HS-5 (cell line): Measurements from ENCODE around the gene PTPRA.

ENCODE experiments used
- DNase-seq: peaks from one replicate; pipeline ENCODE4 v3.0.0-alpha.2; 2012; ENCODE audit warnings: low read depth

Gene PTPRA

GRCh38 chr20:2858591-2858990 is 14.7 kb upstream of the PTPRA start:
- DNase-seq, result no peak

- DNase-seq, result no peak
Observed at GRCh38 chr20:2859330-2860121, 13.8 kb upstream of the PTPRA start.

GRCh38 chr20:2864626-2865025 is 8.7 kb upstream of the PTPRA start:
- DNase-seq, result no peak

- no peak for DNase-seq
Observed at GRCh38 chr20:2865101-2865500, 8.2 kb upstream of the PTPRA start.

DNA sequence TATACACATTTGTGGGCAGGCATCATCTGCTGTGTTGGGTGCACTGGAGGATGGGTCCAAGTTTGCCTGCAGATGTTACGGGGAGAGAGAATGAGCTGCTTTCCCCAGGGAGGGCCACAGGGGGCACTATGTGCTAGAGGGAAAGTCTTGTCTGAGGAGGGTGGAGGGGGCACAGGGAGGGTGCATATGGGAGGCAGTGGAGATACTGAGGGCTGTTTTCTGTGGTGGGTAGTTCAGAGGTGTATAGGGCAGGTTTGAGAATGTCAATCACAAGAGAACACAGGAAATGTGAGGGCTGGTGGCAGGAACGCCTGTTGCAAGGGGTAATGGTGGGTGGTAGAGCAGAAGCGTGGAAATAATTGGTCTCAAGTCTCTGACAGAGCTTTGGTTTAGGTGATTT is 7.7 kb upstream of the PTPRA start:
- DNase-seq, result no peak

GRCh38 chr20:2866236-2866635 is 7.0 kb upstream of the PTPRA start:
- no peak for DNase-seq

GRCh38 chr20:2867081-2867864 is 6.0 kb upstream of the PTPRA start:
- DNase-seq, result no peak

DNA sequence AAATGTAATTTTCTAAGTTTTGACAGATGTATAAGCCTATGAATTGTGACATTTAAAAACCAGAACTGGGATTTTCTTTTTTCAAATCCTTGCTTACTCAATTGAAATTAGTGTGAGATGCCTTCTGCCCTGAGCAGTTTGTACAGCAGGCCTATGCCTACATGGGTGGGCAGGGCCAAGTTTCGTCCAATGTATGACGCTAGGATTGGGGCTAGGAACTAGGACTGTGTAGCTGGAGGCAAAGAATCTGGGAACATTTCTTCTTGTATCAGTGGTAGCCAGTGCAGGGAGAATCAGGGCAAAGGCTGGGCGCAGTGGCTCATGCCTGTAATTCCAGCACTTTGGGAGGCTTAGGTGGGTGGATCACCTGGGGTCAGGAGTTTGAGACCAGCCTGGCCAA is 3.9 kb upstream of the PTPRA start:
- DNase-seq, result no peak

DNA sequence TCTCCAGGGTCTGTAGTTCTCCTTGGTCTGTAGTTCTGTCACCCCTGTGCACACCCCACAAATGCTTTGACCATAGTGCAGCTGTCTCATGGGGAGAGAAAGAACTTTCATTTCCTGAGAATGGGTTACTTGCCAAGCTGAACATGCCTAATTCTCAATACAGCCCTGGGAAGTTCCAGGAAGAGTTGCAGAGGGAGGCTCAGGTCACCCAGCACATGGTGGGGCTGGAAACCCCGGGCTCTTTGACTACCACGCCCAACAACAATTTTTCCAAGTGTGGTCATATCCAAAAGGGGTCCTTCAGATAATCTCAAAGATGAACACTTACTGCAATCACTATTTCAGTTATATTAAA is 2.2 kb upstream of the PTPRA start:
- DNase-seq, result no peak

- DNase-seq, result no peak
Observed at GRCh38 chr20:2871661-2872458, 1.4 kb upstream of the PTPRA start.

- no peak for DNase-seq
Observed at GRCh38 chr20:2872459-2873009, 747 bp upstream of the PTPRA start.

DNA sequence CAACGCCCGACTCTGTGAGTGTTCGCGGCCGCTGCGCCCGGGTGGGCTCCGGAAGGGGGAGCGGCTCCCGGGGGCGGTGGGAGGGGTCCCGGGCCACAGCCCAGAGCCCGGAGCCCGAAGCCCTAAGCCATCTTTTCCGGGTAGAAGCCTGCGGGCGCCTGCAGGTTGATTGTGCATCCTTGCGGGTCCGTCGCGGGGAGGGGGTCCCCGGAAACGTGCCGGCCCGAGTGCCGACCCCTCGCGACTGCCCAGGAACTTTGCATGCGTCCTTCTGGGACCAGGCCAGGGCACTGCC is 413 bp downstream of the PTPRA start:
- DNase-seq, result no peak

GRCh38 chr20:2874456-2874855 is 1.2 kb downstream of the PTPRA start:
- DNase-seq, result no peak

DNA sequence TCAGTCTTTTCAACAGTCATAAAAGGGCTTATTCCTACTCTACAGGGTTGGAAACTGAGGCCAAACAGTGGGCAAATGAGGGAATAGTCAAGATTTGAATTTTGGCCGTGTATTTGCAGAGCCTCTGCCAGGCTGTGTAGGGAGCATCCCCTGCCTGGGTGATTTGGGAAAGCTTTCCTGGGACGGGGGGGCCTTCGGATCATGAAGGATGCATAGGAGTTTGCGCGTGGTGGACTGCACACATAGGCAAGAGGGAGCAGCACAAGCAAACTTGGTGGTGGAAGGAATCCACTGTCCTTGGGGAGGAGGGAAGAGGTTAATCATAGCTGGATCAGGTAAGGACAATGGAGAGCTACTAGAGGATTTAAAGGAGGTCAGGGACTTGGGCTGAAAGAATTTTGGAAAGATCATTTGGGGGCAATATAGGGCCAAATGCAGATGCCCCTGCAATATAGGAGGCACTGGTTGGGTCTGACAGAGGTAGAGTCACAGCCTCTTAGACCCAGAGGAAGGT is 2.5 kb downstream of the PTPRA start:
- no peak for DNase-seq

DNA sequence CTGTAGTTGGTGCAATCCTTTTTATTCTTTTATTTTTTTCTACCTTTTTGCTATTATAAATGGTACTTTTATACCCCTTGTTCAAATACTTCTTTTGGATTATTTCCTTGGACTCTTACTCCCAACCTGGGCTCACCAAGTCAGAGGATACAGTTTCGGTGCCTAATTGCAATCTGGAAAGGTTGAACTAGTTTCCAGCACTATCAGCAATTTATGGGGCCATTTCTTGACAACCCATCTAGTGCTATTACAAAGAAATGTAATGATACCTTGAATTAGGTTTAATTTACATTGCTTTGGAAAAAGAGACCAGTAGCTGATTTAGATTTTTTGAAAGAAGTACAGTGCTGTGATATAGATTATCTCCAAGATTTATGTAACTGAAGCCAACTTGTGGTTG is 5.2 kb downstream of the PTPRA start:
- no peak for DNase-seq

- peak; percentile 72 for DNase-seq
Observed at GRCh38 chr20:2879146-2879545, 5.9 kb downstream of the PTPRA start.

GRCh38 chr20:2880650-2881049 is 7.4 kb downstream of the PTPRA start:
- DNase-seq, result no peak

- DNase-seq, result no peak
Observed at GRCh38 chr20:2883726-2884637, 10.7 kb downstream of the PTPRA start.

DNA sequence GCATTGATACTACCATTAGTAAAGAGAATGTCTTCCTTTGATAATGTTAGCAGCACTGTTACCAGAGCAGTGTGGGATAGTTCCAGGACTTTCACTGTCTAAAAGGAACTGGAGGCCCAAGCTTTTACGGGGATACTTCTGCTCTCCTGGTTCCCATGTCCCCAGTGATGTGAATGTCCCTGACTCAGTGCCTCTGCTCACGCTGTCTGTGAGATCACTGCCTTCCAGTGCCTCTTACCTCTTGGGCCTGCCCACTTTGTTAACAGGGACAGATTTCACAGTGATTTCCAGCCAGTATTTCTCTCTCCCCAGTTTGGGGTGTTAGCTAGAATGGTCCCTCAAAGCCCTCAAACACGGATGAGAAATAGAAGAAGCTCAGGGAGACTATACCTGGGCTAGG is 14.4 kb downstream of the PTPRA start:
- no peak for DNase-seq

- no peak for DNase-seq
Observed at GRCh38 chr20:2888224-2888955, 15.1 kb downstream of the PTPRA start.

DNA sequence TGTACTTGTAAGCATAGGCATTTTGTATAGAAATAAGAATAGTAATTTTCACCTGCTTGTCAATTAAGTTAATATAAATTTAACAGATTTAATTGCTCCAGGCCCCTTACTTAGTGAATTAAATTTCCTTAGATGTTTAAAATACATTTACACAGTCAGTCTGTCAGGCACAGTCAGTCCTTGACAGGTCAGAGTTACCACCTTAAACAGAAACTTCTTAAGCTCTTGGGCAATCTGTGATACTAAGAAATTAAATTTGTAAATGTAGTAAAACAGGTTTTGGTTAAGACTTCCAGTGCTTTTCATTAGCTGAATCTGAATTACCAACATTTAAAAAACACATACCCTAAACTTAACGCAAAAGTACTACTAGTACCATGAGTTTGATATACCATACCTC is 15.9 kb downstream of the PTPRA start:
- no peak for DNase-seq
